IMR-90 (cell line): ENCODE data around the gene C21orf58.

Experiments used
- MAFK ChIP-seq: IDR thresholded peaks from 2 replicates; pipeline ENCODE4 v1.6.1; 2012; ENCODE audit warnings: low read depth, low read length, improper control_type of control experiment
- POLR2A ChIP-seq: IDR thresholded peaks from 2 replicates; pipeline ENCODE4 v1.6.1; 2012; ENCODE audit warnings: mild to moderate bottlenecking, low read depth, low read length
- SMC3 ChIP-seq: fragments of 150-350 bp; IDR thresholded peaks from 2 replicates; pipeline ENCODE4 v1.6.1; 2016; ENCODE audit warnings: low read depth, mild to moderate bottlenecking, antibody characterized with exemption, low read length, moderate library complexity
- TF ChIP-seq, protein P1 (sequence below): conservative IDR thresholded peaks from 2 replicates; pipeline ENCODE4 v1.5.1; 2012; ENCODE audit warnings: mild to moderate bottlenecking, low read depth, low read length, improper control_type of control experiment
- TF ChIP-seq, protein P2 (sequence below): fragments of 150-350 bp; IDR thresholded peaks from 2 replicates; pipeline ENCODE4 v1.6.1; 2017; ENCODE audit warnings: mild to moderate bottlenecking, antibody characterized with exemption, low read length, low read depth

DNA sequence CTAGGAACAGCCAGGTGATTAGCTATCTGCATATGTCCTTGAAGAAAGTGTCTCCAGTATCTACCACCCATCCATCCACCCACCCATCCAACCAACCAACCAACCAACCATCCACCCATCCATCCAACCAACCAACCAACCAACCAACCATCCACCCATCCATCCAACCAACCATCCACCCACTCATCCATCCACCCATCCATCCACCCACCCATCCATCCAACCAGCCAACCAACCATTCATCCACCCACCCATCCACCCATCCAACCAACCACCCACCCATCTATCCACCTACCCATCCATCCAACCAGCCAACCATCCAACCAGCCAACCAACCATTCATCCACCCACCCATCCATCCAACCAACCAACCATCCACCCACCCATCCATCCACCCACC, 12.1 kb downstream of the C21orf58 start:
- TF ChIP-seq, protein P1, sequence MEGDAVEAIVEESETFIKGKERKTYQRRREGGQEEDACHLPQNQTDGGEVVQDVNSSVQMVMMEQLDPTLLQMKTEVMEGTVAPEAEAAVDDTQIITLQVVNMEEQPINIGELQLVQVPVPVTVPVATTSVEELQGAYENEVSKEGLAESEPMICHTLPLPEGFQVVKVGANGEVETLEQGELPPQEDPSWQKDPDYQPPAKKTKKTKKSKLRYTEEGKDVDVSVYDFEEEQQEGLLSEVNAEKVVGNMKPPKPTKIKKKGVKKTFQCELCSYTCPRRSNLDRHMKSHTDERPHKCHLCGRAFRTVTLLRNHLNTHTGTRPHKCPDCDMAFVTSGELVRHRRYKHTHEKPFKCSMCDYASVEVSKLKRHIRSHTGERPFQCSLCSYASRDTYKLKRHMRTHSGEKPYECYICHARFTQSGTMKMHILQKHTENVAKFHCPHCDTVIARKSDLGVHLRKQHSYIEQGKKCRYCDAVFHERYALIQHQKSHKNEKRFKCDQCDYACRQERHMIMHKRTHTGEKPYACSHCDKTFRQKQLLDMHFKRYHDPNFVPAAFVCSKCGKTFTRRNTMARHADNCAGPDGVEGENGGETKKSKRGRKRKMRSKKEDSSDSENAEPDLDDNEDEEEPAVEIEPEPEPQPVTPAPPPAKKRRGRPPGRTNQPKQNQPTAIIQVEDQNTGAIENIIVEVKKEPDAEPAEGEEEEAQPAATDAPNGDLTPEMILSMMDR = no peak
- TF ChIP-seq, protein P2, sequence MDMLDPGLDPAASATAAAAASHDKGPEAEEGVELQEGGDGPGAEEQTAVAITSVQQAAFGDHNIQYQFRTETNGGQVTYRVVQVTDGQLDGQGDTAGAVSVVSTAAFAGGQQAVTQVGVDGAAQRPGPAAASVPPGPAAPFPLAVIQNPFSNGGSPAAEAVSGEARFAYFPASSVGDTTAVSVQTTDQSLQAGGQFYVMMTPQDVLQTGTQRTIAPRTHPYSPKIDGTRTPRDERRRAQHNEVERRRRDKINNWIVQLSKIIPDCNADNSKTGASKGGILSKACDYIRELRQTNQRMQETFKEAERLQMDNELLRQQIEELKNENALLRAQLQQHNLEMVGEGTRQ = no peak
- TF ChIP-seq POLR2A = no peak
- TF ChIP-seq MAFK = no peak
- TF ChIP-seq SMC3 = no peak
